ENCODE data around the gene UGCG. TPM values are rescaled to one million over a fixed set of nuclear protein-coding genes. Genes with fewer than 3 reads are reported as not detected.

UGCG gene
- total and polyA plus RNA-seq, 2 of the 8 experiments (the other 6 are each of a cell fraction or from before 2014, with no cell fraction given), result 14.9 to 34.0 TPM

DNA sequence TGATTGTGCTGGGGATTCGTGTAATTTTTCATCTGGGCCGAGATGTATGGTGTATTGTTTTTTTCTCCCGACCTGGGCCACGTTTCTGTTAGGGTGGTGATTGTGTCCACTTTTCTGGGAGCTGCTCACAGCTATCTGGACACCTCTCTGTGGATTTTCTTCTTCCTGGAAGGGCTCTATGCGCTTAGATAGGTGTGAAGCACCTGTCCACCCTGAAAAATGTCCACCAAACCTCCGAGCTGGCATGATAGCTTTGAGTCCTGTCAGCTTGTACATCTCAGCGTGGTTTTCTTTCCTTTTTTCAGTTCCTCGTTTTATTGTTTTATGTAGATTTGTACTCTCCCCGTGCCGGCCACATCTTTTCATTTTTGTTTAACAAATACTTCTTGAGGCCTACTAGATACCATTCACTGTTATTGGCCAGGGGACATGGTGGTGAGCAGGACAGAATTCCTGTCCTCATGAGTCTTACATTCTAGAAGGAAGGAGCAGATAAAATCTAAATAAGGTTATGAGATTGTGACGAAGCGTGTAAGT is 1.1 kb downstream of the UGCG start (continued):
- TF ChIP-seq SP4 (IDR thresholded peaks at IDR 0.05; ENCODE audit: low read length) (no peak), PHF8 (conservative IDR thresholded peaks at IDR 0.05; ENCODE audit: low read depth, low read length) (no peak), RAD21 (IDR thresholded peaks at IDR 0.05 in 1 of 2, conservative IDR thresholded peaks at IDR 0.05 in 1 of 2; ENCODE audit: low read depth in 2 of 2, low read length in 2 of 2) (no peak), KDM1A (IDR thresholded peaks at IDR 0.05; ENCODE audit: borderline replicate concordance, low read length) (no peak), ASH2L (IDR thresholded peaks at IDR 0.05; ENCODE audit: low read length) (no peak)
- TF ChIP-seq, protein P1, sequence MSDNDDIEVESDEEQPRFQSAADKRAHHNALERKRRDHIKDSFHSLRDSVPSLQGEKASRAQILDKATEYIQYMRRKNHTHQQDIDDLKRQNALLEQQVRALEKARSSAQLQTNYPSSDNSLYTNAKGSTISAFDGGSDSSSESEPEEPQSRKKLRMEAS (IDR thresholded peaks at IDR 0.05), result no peak
- TF ChIP-seq, protein P2, sequence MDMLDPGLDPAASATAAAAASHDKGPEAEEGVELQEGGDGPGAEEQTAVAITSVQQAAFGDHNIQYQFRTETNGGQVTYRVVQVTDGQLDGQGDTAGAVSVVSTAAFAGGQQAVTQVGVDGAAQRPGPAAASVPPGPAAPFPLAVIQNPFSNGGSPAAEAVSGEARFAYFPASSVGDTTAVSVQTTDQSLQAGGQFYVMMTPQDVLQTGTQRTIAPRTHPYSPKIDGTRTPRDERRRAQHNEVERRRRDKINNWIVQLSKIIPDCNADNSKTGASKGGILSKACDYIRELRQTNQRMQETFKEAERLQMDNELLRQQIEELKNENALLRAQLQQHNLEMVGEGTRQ (IDR thresholded peaks at IDR 0.05; ENCODE audit: low read length), result no peak

Data from H1 (cell line).